SK-N-SH treated with all-trans-retinoic acid at 6 μM for 48 hours (cell line): ENCODE data around the gene WFIKKN2.

Experiments
- ATAC-seq: fragments of 200-7000 bp; cut with Tn5 transposase; 3 replicates; pipeline ENCODE4 v1.9.1; 2020; ENCODE audit warnings: mild to moderate bottlenecking, moderate library complexity
- ARNTL ChIP-seq: fragments of 450-650 bp; formaldehyde crosslinking; IDR thresholded peaks from 2 replicates; pipeline ENCODE4 v1.5.0; 2020; ENCODE audit warnings: low read depth, mild to moderate bottlenecking, moderate library complexity, borderline replicate concordance
- CREB5 ChIP-seq: fragments of 250-450 bp; sonication (Bioruptor Pico); IDR thresholded peaks from 2 replicates; pipeline ENCODE4 v1.5.1; 2020; ENCODE audit warnings: low read depth, mild to moderate bottlenecking, moderate library complexity
- CSRNP3 ChIP-seq: fragments of 250-450 bp; sonication (Bioruptor Pico); IDR thresholded peaks from 2 replicates; pipeline ENCODE4 v1.5.1; 2021; ENCODE audit warnings: mild to moderate bottlenecking, moderate library complexity
- ESRRG ChIP-seq: fragments of 250-450 bp; sonication (Bioruptor Pico); IDR thresholded peaks from 2 replicates; pipeline ENCODE4 v1.6.1; 2021; ENCODE audit warnings: mild to moderate bottlenecking
- GLIS3 ChIP-seq: fragments of 250-450 bp; sonication (Bioruptor Pico); IDR thresholded peaks from 2 replicates; pipeline ENCODE4 v1.5.0; 2020; ENCODE audit warnings: mild to moderate bottlenecking, moderate library complexity
- ISL1 ChIP-seq: fragments of 250-450 bp; sonication (Bioruptor Pico); IDR thresholded peaks from 2 replicates; pipeline ENCODE4 v2.1.2; 2022; ENCODE audit warnings: mild to moderate bottlenecking, moderate library complexity
- OSR1 ChIP-seq: fragments of 250-450 bp; sonication (Bioruptor Pico); IDR thresholded peaks from 2 replicates; pipeline ENCODE4 v1.8.0; 2022; ENCODE audit warnings: moderate library complexity, mild to moderate bottlenecking, inconsistent platforms
- PATZ1 ChIP-seq: fragments of 250-450 bp; sonication (Bioruptor Pico); IDR thresholded peaks from 2 replicates; pipeline ENCODE4 v1.8.0; 2020; ENCODE audit warnings: mild to moderate bottlenecking, moderate library complexity, borderline replicate concordance
- POU6F1 ChIP-seq: fragments of 250-450 bp; sonication (Bioruptor Pico); IDR thresholded peaks from 2 replicates; pipeline ENCODE4 v1.8.0; 2021; ENCODE audit warnings: low read depth, mild to moderate bottlenecking, moderate library complexity, borderline replicate concordance
- PPARA ChIP-seq: fragments of 250-450 bp; sonication (Bioruptor Pico); IDR thresholded peaks from 2 replicates; pipeline ENCODE4 v1.5.0; 2020; ENCODE audit warnings: mild to moderate bottlenecking, borderline replicate concordance
- RARB ChIP-seq: fragments of 250-450 bp; sonication (Bioruptor Pico); IDR thresholded peaks from 2 replicates; pipeline ENCODE4 v1.8.0; 2021; ENCODE audit warnings: mild to moderate bottlenecking, moderate library complexity
- SNAI2 ChIP-seq: fragments of 250-450 bp; sonication (Bioruptor Pico); IDR thresholded peaks from 2 replicates; pipeline ENCODE4 v1.5.0; 2020; ENCODE audit warnings: mild to moderate bottlenecking, moderate library complexity
- TCF4 ChIP-seq: fragments of 250-450 bp; sonication (Bioruptor Pico); IDR thresholded peaks from 2 replicates; pipeline ENCODE4 v1.8.0; 2021; ENCODE audit warnings: mild to moderate bottlenecking, moderate library complexity, borderline replicate concordance
- TSHZ2 ChIP-seq: fragments of 250-450 bp; sonication (Bioruptor Pico); IDR thresholded peaks from 2 replicates; pipeline ENCODE4 v1.5.0; 2020; ENCODE audit warnings: mild to moderate bottlenecking, moderate library complexity
- ZC3H10 ChIP-seq: fragments of 250-450 bp; sonication (Bioruptor Pico); IDR thresholded peaks from 2 replicates; pipeline ENCODE4 v1.5.1; 2021; ENCODE audit warnings: mild to moderate bottlenecking, moderate library complexity
- ZFP3 ChIP-seq: fragments of 250-450 bp; sonication (Bioruptor Pico); IDR thresholded peaks from 2 replicates; pipeline ENCODE4 v1.5.0; 2020; ENCODE audit warnings: mild to moderate bottlenecking, moderate library complexity
- ZFP30 ChIP-seq: fragments of 450-650 bp; formaldehyde crosslinking; IDR thresholded peaks from 2 replicates; pipeline ENCODE4 v1.5.0; 2022; ENCODE audit warnings: mild to moderate bottlenecking, moderate library complexity
- ZNF565 ChIP-seq: fragments of 450-650 bp; formaldehyde crosslinking; conservative IDR thresholded peaks from 2 replicates; pipeline ENCODE4 v1.5.0; 2020; ENCODE audit warnings: low read depth, mild to moderate bottlenecking, moderate library complexity
- ZNF70 ChIP-seq: fragments of 450-650 bp; formaldehyde crosslinking; IDR thresholded peaks from 2 replicates; pipeline ENCODE4 v1.5.0; 2020; ENCODE audit warnings: mild to moderate bottlenecking, moderate library complexity

WFIKKN2 gene

GRCh38 chr17:50881182-50881581 is 45.8 kb downstream of the WFIKKN2 start:
- no peak for TF ChIP-seq CREB5 (CRISPR knock-in tag)
- no peak for TF ChIP-seq ISL1
- no peak for TF ChIP-seq PPARA
- no peak for TF ChIP-seq CSRNP3 (CRISPR knock-in tag)
- no peak for TF ChIP-seq ARNTL (CRISPR knock-in tag)
- TF ChIP-seq GLIS3 (CRISPR knock-in tag) = no peak
- no peak for TF ChIP-seq ZNF565 (CRISPR knock-in tag)
- no peak for TF ChIP-seq ZNF70 (CRISPR knock-in tag)
- no peak for TF ChIP-seq PATZ1 (CRISPR knock-in tag)
- TF ChIP-seq TSHZ2 (CRISPR knock-in tag) = no peak
- no peak for TF ChIP-seq POU6F1
- no peak for TF ChIP-seq ZFP3 (CRISPR knock-in tag)
- no peak for ATAC-seq

- TF ChIP-seq TCF4 (CRISPR knock-in tag) = no peak
- TF ChIP-seq CSRNP3 (CRISPR knock-in tag) = no peak
- TF ChIP-seq PATZ1 (CRISPR knock-in tag) = no peak
- TF ChIP-seq RARB (CRISPR knock-in tag) = no peak
- no peak for TF ChIP-seq ARNTL (CRISPR knock-in tag)
- TF ChIP-seq ZC3H10 (CRISPR knock-in tag) = no peak
These were observed 47.5 kb downstream of the WFIKKN2 start for GRCh38 chr17:50882851-50883250.

GRCh38 chr17:50883850-50884438 is 48.6 kb downstream of the WFIKKN2 start:
- ATAC-seq = no peak
- TF ChIP-seq PATZ1 (CRISPR knock-in tag) = no peak
- TF ChIP-seq GLIS3 (CRISPR knock-in tag) = no peak
- no peak for TF ChIP-seq ZNF565 (CRISPR knock-in tag)
- no peak for TF ChIP-seq ARNTL (CRISPR knock-in tag)
- no peak for TF ChIP-seq ZFP30 (CRISPR knock-in tag)
- TF ChIP-seq SNAI2 = no peak
- no peak for TF ChIP-seq OSR1 (CRISPR knock-in tag)
- no peak for TF ChIP-seq ZNF70 (CRISPR knock-in tag)
- TF ChIP-seq ISL1 = no peak
- TF ChIP-seq RARB (CRISPR knock-in tag) = no peak
- TF ChIP-seq PPARA = no peak
- no peak for TF ChIP-seq ESRRG (CRISPR knock-in tag)

More at GRCh38 chr17:50882851-50883250, 47.5 kb downstream of the WFIKKN2 start:
- peak; percentile 91 for ATAC-seq
